Measurements from ENCODE around the gene NPS.

Gene NPS

DNA sequence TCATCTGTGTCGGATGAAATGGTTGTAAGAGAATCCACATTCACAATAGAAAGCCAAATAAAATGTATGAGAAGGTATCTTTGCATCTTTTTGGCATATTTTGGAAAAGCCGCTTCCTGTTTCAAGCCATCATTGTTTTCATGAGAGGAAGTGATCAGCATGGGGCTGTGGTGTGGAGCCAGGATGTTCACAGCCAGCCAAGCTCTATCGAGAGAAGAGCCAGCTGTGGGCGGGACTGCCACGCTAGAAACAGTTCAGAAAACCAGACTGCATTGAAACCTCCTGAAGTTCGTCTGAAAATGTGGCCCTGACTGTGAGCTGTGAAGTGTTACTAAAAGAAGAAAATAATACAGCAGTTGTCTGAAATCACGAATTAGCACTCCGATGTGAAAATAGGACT lies 21.2 kb upstream of the NPS start:
- no peak overlapping the region for H3K4me3 ChIP-seq (ENCODE audit: low read depth, low read length)
- TF ChIP-seq MYC (IDR thresholded peaks at IDR 0.05; ENCODE audit: low read depth, low read length) (no peak), MAX (IDR thresholded peaks at IDR 0.05; ENCODE audit: low read depth, low read length) (no peak)
- TF ChIP-seq, protein P1, sequence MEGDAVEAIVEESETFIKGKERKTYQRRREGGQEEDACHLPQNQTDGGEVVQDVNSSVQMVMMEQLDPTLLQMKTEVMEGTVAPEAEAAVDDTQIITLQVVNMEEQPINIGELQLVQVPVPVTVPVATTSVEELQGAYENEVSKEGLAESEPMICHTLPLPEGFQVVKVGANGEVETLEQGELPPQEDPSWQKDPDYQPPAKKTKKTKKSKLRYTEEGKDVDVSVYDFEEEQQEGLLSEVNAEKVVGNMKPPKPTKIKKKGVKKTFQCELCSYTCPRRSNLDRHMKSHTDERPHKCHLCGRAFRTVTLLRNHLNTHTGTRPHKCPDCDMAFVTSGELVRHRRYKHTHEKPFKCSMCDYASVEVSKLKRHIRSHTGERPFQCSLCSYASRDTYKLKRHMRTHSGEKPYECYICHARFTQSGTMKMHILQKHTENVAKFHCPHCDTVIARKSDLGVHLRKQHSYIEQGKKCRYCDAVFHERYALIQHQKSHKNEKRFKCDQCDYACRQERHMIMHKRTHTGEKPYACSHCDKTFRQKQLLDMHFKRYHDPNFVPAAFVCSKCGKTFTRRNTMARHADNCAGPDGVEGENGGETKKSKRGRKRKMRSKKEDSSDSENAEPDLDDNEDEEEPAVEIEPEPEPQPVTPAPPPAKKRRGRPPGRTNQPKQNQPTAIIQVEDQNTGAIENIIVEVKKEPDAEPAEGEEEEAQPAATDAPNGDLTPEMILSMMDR (IDR thresholded peaks at IDR 0.05; ENCODE audit: low read depth, low read length): no peak
- DNase-seq (ENCODE audit: low read depth): no peak

GRCh38 chr10:127532193-127532592 lies 16.9 kb upstream of the NPS start:
- no peak overlapping the region for H3K4me3 ChIP-seq (ENCODE audit: low read depth, low read length)
- no peak for DNase-seq (ENCODE audit: low read depth)
- TF ChIP-seq POLR2A (IDR thresholded peaks at IDR 0.05; ENCODE audit: extremely low read depth, insufficient read length) (no peak), MAX (IDR thresholded peaks at IDR 0.05; ENCODE audit: low read depth, low read length) (no peak), MYC (IDR thresholded peaks at IDR 0.05; ENCODE audit: low read depth, low read length) (no peak)
- TF ChIP-seq, protein P1 (IDR thresholded peaks at IDR 0.05; ENCODE audit: low read depth, low read length): no peak

DNA sequence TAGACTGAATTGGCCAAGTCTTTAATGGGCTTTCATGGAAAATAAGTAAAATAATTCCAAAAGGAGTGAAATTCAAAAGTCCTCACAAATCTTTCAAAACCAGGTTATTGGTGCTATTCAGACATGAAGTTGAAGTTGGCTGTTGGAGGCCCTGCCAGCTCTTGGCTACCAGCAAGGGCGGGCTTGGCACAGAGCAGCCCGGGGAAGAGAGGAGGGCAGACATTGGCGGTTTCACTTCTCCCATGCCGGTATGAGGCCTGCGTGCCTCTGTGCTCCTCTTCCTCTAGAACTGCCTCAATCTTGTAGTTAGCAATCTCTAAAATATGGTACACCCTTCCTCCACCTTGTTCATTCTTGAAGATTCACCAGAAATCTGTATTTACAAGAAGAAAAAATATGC lies 16.4 kb upstream of the NPS start:
- DNase-seq (ENCODE audit: low read depth): no peak
- no peak for TF ChIP-seq POLR2A (IDR thresholded peaks at IDR 0.05; ENCODE audit: extremely low read depth, insufficient read length)
- TF ChIP-seq MAX (IDR thresholded peaks at IDR 0.05; ENCODE audit: low read depth, low read length): no peak
- no peak for TF ChIP-seq MYC (IDR thresholded peaks at IDR 0.05; ENCODE audit: low read depth, low read length)
- TF ChIP-seq, protein P1 (IDR thresholded peaks at IDR 0.05; ENCODE audit: low read depth, low read length): no peak
- no peak overlapping the region for H3K4me3 ChIP-seq (ENCODE audit: low read depth, low read length)

GRCh38 chr10:127534074-127534473 lies 15.0 kb upstream of the NPS start:
- peak; percentile 42 for DNase-seq (ENCODE audit: low read depth)
- TF ChIP-seq MAX (IDR thresholded peaks at IDR 0.05; ENCODE audit: low read depth, low read length): no peak
- TF ChIP-seq POLR2A (IDR thresholded peaks at IDR 0.05; ENCODE audit: extremely low read depth, insufficient read length): no peak
- TF ChIP-seq, protein P1 (IDR thresholded peaks at IDR 0.05; ENCODE audit: low read depth, low read length): no peak
- TF ChIP-seq MYC (IDR thresholded peaks at IDR 0.05; ENCODE audit: low read depth, low read length): no peak
- H3K4me3 ChIP-seq (ENCODE audit: low read depth, low read length): no peak overlapping the region

GRCh38 chr10:127534496-127534895 lies 14.6 kb upstream of the NPS start:
- no peak for TF ChIP-seq POLR2A (IDR thresholded peaks at IDR 0.05; ENCODE audit: extremely low read depth, insufficient read length)
- TF ChIP-seq, protein P1 (IDR thresholded peaks at IDR 0.05; ENCODE audit: low read depth, low read length): no peak
- DNase-seq (ENCODE audit: low read depth): no peak
- no peak overlapping the region for H3K4me3 ChIP-seq (ENCODE audit: low read depth, low read length)

DNA sequence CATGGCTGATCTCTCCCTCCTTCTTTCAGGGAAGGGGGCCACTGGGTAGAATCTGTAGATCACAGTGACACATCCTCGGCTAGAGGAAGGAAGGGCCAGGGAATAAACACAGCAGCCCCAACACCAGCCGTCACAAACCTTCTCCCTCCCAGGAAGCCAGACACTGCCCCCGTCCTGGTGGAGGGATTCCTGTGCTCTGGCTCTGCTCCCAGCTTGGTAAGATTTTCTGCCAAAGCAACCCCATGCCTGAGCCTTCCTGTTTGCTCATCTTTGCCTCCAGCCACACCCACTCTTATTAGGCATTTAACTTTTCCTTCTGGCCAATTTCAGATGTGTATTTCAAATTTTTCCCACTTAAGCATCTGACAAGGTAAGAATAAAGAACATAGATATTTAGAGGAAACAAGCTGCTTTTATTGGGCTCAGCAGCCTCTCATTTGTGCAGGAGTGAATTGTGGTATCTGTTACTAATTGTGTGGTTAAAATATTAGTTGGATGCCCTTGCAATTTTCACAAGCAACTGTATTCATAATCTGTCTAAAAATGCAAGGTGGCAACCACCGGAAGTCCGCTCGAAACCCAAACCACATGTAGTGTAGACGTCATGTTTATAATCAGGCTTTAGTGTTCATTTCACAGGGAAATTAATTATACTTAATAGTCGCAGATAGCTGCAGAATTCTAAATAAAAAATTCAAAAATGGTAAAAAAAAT lies 13.2 kb upstream of the NPS start:
- no peak for TF ChIP-seq MAX (IDR thresholded peaks at IDR 0.05; ENCODE audit: low read depth, low read length)
- TF ChIP-seq, protein P1 (IDR thresholded peaks at IDR 0.05; ENCODE audit: low read depth, low read length): no peak
- no peak overlapping the region for H3K4me3 ChIP-seq (ENCODE audit: low read depth, low read length)
- DNase-seq (ENCODE audit: low read depth): no peak
